ENCODE results near the gene FANCC. TPM values are rescaled to one million over a fixed set of nuclear protein-coding genes. Genes with fewer than 3 reads are reported as not detected.

The FANCC gene
- total and polyA plus RNA-seq, 2 of the 13 experiments (the other 11 are each of a cell fraction or from before 2014, with no cell fraction given) = 7.4 to 8.6 TPM

DNA sequence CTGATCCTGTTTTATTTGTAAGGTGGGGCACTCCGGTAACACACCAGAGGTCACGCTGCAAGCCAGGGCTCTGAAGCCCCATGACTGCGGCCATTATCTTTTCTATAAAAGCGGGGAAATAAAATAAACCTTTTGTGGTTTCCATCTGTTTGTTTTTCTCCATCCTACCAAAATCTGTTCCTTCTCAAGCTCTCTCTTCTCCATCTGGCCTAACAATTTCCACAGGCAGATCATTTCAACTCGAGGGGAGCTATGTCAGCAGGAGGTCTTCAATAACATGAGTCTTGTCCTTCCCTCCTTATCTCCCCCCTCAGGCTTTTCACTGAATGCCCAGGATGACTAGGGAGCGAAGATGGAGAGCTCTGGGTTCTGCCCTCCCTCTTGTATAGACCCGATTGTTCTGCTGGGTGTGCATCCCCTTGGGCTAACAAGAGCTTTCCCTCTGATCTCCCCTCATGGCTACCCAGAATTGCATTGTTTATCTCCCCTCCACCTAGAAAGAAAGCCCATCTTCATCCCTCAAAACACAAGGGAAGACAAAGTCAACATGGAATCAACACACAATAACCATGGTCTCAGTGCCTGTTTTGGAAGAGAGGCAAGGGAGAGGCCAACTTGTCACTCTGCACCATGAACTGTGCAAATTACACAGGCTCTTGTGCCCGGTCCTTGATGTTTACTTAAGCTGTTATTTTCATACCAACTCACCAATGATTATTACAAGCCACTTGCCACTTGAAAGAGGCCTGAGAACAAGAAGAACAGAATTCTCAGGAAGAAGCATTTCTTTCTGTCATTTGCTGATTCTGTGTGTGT, 187.8 kb downstream of the FANCC start (continued):
- TF ChIP-seq CREB3 (CRISPR knock-in tag; IDR thresholded peaks at IDR 0.05) (no peak), JARID2 (CRISPR knock-in tag; IDR thresholded peaks at IDR 0.05; ENCODE audit: insufficient replicate concordance) (no peak), FOXA3 (CRISPR knock-in tag; IDR thresholded peaks at IDR 0.05) (peak; percentile 62), TRIM22 (IDR thresholded peaks at IDR 0.05) (no peak), TRAFD1 (CRISPR knock-in tag; IDR thresholded peaks at IDR 0.05; ENCODE audit: borderline replicate concordance) (no peak), RFX5 (IDR thresholded peaks at IDR 0.05; ENCODE audit: low read depth, low read length) (no peak), ZNF839 (CRISPR knock-in tag; IDR thresholded peaks at IDR 0.05; ENCODE audit: borderline replicate concordance) (no peak), ZNF367 (CRISPR knock-in tag; IDR thresholded peaks at IDR 0.05; ENCODE audit: borderline replicate concordance) (no peak), ARID3A (IDR thresholded peaks at IDR 0.05; ENCODE audit: low read depth, low read length) (no peak), FOXA1 (IDR thresholded peaks at IDR 0.05) (no peak), FOXA1 (CRISPR knock-in tag; IDR thresholded peaks at IDR 0.05) (peak; percentile 54), ZNF766 (CRISPR knock-in tag; IDR thresholded peaks at IDR 0.05; ENCODE audit: borderline replicate concordance) (no peak), ZNF121 (CRISPR knock-in tag; IDR thresholded peaks at IDR 0.05) (no peak), KDM3A (CRISPR knock-in tag; IDR thresholded peaks at IDR 0.05; ENCODE audit: low read depth) (no peak), KAT8 (CRISPR knock-in tag; IDR thresholded peaks at IDR 0.05) (no peak), RFXANK (CRISPR knock-in tag; IDR thresholded peaks at IDR 0.05) (no peak), HNF4A (CRISPR knock-in tag; IDR thresholded peaks at IDR 0.05) (peak; percentile 22; the same call in 1 of the 2 replicates), KDM1A (CRISPR knock-in tag; IDR thresholded peaks at IDR 0.05) (no peak), PAX8 (CRISPR knock-in tag; IDR thresholded peaks at IDR 0.05; ENCODE audit: borderline replicate concordance) (no peak)
- TF ChIP-seq, protein P1, sequence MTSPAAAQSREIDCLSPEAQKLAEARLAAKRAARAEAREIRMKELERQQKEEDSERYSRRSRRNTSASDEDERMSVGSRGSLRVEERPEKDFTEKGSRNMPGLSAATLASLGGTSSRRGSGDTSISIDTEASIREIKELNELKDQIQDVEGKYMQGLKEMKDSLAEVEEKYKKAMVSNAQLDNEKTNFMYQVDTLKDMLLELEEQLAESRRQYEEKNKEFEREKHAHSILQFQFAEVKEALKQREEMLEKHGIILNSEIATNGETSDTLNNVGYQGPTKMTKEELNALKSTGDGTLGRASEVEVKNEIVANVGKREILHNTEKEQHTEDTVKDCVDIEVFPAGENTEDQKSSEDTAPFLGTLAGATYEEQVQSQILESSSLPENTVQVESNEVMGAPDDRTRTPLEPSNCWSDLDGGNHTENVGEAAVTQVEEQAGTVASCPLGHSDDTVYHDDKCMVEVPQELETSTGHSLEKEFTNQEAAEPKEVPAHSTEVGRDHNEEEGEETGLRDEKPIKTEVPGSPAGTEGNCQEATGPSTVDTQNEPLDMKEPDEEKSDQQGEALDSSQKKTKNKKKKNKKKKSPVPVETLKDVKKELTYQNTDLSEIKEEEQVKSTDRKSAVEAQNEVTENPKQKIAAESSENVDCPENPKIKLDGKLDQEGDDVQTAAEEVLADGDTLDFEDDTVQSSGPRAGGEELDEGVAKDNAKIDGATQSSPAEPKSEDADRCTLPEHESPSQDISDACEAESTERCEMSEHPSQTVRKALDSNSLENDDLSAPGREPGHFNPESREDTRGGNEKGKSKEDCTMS (CRISPR knock-in tag; conservative IDR thresholded peaks at IDR 0.05) = no peak
